G401 (cell line): Measurements from ENCODE around the gene POLD2. TPM values are rescaled to one million over a fixed set of nuclear protein-coding genes. Genes with fewer than 3 reads are reported as not detected.

Experiments used
- DNase-seq: peaks from one replicate; pipeline ENCODE4 v3.0.0-alpha.2; 2015; ENCODE audit warnings: low spot score
- in situ Hi-C: cut with HindIII; loops from 2 replicates; pipeline ENCODE4 v1.10.0; 2016; ENCODE audit warnings: low sequenced_read_pairs, mixed read lengths
- total RNA-seq: library from RNA; depleted of rRNA; stranded (reverse); fragments of >200 nt; shearing (Covaris generic); gene quantifications from 2 replicates; pipeline ENCODE4 v1.2.3, GENCODE V29; 2014; rRNA removed

The POLD2 gene
- total RNA-seq, 1 experiment from 2014 or later = 270 TPM

DNA sequence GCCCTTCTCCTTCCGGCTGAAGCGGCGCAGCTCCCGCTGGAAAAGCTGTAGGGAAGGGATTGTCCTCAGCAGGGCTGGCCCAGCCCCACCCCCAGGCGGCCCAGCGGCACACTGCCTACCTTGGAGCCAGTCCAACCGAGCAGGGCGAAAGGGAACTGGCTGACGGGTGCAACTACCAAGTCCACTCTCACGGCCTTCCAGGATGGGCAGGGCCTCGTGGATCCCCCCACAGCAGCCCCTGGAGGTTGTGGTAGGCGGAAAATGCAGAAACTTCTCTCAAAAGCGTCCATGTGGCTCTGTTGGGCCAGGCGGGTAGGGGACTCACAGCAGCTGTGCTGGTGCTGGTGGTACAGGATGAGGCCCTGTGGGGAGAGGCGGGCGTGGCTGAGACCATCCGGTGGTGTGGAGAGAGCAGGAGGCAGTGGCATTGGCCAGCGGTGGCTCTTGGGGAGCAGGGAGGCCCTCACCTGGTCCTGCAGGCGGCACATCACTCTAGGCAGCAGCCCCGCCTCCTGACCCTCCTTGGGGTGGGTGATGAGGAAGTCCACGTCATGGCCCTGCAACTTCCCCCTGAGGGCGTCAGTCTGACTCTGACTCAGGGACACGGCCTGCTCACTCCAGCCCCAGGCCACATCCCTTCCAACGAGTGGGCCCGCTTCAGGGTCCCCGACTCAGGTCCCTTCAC is 49.5 kb downstream of the POLD2 start:
- in situ Hi-C loops = no loop called here
- DNase-seq = peak; percentile 48

DNA sequence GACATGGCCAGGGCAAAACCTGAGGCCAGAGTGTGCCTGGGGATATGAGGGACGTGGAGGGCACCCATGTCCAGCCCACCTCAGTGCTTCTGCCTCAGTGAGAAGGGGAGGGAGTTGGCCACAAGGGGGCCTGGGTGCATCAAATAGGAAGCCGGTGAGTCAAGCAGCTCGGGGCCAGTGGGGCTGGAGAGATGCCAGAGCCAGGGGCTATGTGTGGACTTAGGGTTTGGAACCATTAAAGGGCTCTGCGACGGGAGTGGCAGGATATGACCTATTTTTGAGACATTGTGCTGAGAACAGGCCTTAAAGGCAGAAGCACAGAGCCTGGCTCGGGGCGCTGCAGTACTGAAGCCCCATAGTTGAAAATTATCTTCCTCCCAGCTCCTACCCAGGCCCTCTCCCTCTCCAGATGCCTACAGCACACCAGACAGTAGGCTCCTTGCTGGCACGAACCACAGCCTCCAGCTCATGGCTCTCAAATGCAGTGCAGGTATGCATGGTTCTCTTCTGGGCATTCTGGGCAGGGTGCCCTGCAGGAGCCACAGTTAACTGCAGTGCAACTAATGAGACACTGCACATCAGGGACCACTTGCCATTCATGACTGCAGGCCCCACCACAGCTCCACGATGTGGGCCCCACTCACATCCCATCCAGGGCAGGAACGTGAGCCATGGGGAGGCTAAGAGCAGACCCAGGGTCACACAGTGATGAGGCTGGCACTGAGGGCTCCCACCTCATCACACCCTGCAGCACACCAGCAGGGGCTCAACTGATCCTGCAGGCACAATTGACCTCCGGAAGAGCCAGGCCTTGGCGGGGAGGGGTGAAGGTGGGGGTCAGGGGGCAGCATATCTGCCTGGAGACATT is 50.8 kb downstream of the POLD2 start:
- peak; percentile 78 for DNase-seq
- in situ Hi-C loops = no loop called here

DNA sequence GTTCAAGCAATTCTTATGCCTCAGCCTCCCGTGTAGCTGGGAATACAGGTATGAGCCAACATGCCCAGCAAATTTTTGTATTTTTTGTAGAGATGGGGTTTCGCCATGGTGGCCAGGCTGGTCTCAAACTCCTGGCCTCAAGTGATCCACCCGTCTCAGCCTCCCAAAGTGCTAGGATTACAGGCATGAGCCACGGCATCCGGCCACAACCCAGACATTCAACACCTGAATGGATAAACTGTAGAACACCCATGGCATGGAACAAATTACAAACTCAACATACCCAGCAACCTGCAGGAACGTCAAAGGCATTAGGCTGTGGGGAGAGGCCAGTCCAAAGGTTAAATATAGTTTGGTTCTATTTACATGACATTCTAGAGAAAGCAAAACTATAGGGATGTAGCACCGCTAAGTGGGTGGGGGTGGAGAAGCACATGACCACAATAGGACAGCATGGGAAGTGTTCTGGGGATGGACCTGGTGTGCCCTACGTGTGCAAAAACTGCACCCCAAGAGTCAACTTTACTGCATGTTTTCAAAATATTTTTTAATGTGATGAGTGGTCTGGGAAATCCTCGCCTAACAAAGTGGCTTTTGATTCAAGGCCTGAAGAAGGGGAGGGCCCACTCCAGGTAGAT is 51.5 kb downstream of the POLD2 start:
- DNase-seq = no peak
- in situ Hi-C loops = no loop called here

DNA sequence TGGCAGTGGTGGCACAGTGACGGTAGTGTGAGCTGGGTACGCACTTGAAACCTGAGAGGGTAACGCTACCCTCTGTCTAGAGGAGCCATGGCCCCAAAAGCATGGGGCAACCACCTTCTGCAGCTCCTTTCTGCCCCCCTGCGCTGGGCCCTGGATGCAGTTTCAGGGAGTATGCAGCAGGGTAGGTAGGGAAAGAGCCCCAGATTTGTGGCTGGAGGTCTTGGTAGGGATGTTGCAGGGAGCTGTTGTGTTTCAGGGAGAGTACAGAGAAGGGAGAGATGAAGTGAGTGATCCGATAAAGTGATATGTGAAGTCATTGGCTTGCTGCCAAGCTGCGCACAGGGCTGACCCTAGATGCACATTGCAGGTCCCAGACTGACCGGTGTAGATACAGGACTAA is 55.3 kb downstream of the POLD2 start:
- in situ Hi-C loops = no loop called here
- DNase-seq = no peak

DNA sequence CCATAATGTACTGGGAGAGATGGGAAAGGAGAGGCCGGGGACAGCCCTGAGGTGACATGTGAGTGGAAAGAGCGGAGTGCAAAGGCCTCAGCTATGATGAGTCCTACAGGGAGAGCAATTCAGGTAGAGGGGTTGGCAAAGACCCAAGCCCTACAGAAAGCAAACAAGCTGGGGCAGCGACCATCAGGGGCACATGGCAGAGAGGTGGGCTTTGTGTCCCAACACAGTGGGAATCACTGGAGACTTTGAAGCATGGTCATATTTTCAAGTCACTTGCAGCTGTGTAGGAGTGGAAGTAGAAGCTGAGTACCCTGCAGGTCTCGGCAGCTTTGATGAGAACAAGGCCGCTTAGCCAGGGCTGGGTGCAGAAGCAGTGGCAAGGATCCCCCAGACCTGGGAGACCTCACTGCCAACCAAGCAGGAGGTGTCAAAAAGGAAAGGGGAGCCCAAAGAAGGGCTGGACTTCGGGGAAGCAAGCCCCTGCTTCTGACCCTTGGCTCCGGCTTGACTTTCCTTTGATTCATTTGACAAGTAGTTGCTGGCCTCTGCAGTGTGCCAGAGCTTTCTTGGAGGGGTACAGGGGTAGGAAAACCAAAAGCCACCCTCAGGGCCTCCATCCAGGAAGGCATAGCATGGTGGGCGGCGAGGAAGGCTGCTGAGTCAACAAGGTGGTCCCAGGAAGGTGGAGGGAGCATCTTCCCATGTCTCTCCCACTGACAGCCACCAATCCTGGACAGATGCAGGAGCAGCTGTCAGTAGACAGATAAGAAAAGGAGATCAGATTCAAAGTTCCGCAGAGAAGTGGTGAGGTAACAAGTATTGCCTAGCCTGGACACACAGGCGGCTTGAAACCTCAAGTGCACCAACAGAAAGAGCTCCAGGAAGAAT is 56.0 kb downstream of the POLD2 start:
- no peak for DNase-seq
- in situ Hi-C loops = no loop called here

DNA sequence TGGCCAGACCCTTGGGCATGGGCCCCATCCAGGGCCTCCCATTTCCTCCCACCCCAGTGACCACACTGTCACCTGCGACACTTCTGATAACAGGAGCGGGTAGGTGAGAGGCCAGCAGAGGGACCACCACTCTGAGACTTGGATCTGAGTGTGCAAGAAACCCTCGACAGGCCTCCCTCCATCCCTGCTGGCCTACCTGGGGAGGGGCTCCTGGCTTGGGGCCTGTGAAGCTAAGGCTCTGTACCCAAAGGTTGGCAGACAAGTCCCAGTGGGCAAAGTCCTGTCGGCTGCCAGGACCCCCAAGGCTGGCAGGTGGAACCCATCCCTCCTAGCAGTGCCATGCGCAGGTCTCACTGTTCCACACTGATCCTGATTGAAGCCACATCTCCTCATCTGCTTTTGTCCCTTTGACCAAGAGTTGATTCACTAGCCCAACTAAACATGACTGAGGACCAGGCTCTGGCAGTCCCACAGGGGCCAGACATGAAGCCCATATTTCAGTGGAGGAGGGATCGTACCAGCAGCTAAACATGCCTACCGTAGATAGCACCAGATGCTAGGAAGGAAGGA is 56.8 kb downstream of the POLD2 start:
- in situ Hi-C loops = no loop called here
- no peak for DNase-seq

DNA sequence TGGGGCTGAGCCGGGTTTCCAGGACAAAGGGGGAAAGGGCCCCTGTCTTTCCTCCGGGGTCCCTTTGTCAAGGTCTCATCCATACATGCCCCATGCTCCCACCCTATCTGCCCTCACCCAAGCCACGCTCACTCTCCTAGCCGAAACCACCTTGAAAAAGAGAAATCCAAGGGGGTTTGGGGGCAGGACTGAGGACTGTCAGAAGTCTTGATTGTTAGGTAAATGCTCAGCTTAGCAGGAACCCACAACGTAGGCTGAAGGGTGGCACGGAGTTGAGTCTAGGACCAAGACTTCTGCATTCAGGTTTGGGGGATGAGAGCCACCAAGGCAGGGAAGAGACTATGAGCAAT is 57.3 kb downstream of the POLD2 start:
- DNase-seq = no peak
- in situ Hi-C loops = no loop called here

DNA sequence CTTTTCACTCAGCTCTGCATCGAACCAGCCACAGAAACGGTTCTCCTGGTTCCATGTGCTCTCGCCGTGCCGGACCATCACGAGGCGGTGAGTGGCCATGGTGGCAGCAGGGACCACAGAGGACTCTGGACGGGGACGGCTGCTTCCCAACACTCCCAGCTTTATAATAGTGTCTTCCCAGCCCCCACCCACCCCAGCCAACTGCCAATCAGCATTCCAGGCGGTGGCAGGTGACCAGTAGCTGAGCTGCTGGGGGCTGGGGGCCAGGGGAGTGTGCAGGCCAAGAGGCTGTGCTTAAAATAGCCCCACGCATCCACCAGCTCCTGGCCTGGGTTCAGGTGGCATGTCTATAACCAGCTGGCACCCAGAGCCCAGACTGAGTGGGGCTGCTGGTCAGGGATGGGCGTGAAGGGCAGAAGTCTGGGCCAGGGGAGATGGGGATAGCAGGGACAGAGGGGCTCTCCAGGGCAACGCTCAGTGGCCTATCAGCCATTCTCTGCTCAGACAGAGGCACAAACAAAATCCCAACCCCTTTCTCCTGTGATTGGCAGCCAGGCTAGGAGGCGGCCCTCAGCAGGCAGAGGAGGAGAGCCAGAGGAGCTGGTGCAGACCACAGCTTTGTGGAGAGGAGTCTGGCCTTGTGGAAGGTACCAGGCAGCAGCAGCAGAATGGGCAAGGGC is 57.8 kb downstream of the POLD2 start, which contains the start of gene PGAM2:
TSS of gene PGAM2 (minus strand) at position 137 of the 680 bp plus-strand sequence. CDS start at position 99, 38 bp downstream.
- DNase-seq = peak; percentile 96

DNA sequence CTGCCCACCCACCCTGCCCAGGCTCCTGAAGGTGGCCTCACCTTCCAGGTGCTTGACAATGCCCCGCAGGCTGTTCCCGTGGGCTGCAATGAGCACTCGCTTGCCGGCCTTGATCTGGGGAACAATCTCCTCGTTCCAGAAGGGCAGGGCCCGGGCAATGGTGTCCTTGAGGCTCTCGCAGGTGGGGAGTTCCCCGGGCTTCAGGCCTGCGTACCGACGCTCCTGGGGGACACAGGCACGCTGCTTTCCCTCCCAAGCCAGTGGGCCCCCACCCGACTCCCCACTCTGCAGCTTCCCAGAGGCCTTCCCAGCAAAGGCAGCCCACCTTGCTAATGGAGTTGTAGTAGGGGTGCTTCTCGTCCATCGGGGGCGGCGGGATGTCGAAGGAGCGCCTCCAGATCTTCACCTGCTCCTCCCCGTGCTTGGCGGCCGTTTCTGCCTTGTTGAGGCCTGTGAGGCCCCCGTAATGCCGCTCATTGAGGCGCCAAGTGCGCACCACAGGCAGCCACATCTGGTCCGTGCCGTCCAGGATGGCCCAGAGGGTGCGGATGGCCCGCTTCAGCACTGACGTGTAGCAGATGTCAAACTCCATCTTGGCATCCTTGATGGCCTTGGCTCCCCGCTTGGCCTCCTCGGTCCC is 58.4 kb downstream of the POLD2 start:
- no peak for DNase-seq
- in situ Hi-C loops = no loop called here

More for the DNA sequence above, 57.8 kb downstream of the POLD2 start, which contains the start of gene PGAM2:
- in situ Hi-C loops = no loop called here

Other genes starting within 250 kb of the POLD2 start
- gene URGCP, start 217.0 kb downstream of the POLD2 start, total RNA-seq = 30.9 and 39.4 TPM in 2 replicates
- gene UBE2D4, start 197.1 kb downstream of the POLD2 start, total RNA-seq = 7.0 and 14.7 TPM in 2 replicates
- not detected in 2 replicates for gene SPDYE1, start 125.7 kb downstream of the POLD2 start, total RNA-seq
- gene DBNL, start 78.8 kb downstream of the POLD2 start, total RNA-seq = 101 and 119 TPM in 2 replicates
- gene PGAM2, start 58.0 kb downstream of the POLD2 start, total RNA-seq = 2.8 and 2.9 TPM in 2 replicates
- gene POLM, start 41.0 kb downstream of the POLD2 start, total RNA-seq = 5.2 and 9.4 TPM in 2 replicates
- 0.27 and 0.43 TPM in 2 replicates for gene AEBP1, start 19.2 kb downstream of the POLD2 start, total RNA-seq
- 1.4 TPM in 1 of 2 replicates, not detected in the other for gene MYL7, start 17.8 kb upstream of the POLD2 start, total RNA-seq
- not detected in 2 replicates for gene GCK, start 65.9 kb upstream of the POLD2 start, total RNA-seq
- 93.8 and 96.2 TPM in 2 replicates for gene YKT6, start 77.4 kb upstream of the POLD2 start, total RNA-seq
- 0.06 and 2.2 TPM in 2 replicates for gene CAMK2B, start 202.0 kb upstream of the POLD2 start, total RNA-seq